Coronary artery (tissue), 2 donors: Measurements from ENCODE around the gene TACSTD2.

Source experiments
- DNase-seq: peaks from one replicate; pipeline ENCODE4 v3.0.0-alpha.2; 2017; ENCODE audit warnings: low spot score
- H3K27ac ChIP-seq, 2 donors: fragments of 200-600 bp; sonication (generic); one replicate each; pipeline ENCODE4 v1.5.1; 2016 to 2019
- H3K4me3 ChIP-seq: fragments of 200-600 bp; sonication (generic); 2 replicates; pipeline ENCODE4 v1.5.1; 2016; ENCODE audit warnings: mild to moderate bottlenecking, moderate library complexity
- TF ChIP-seq, protein P1 (sequence below): fragments of 200-600 bp; sonication (generic); IDR thresholded peaks from one replicate; pipeline ENCODE4 v1.5.1; 2019; ENCODE audit warnings: antibody characterized with exemption

TACSTD2 gene

DNA sequence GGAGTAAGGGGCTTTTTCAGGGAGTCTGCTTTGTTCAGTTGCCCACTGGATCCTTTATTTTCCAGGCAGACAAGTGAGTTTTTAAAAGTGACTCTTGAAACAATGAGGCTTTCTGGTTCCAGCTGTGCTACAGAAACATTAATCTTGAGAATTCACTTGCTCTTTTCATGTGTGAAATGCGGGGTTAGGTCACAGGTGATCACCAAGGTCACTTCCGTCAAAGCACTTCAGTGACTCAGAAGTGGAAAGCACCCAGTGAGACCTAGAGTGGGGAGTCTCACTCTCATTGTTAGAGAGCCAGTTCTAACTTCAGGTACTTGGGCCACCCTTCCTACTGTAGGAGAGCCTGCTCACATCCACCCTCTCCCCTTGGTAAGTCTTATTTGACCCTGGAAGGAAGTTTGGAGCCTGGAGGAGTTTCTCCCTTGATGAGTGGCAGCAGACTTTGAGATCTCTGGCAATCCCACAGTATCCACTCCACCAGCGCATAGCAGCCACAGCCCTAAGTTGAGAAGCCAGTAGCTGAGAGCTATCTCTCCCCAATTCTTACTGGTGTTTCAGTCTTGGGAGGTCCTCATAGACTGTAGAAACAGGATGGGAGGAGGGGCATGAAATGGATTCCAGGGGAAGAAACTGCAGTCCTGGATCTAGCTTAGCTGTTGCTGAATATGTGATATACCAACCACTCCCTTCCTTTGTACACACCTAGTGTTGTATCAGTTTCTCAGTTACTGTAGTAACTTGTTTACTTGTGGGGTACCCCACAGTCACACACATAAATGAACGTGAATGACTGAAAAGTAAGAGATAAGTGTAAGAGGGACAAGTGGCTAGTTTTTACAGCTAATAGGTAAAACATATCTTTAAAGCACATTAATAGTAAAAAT is 3.1 kb downstream of the TACSTD2 start:
- no peak overlapping the region for H3K4me3 ChIP-seq
- TF ChIP-seq, protein P1, sequence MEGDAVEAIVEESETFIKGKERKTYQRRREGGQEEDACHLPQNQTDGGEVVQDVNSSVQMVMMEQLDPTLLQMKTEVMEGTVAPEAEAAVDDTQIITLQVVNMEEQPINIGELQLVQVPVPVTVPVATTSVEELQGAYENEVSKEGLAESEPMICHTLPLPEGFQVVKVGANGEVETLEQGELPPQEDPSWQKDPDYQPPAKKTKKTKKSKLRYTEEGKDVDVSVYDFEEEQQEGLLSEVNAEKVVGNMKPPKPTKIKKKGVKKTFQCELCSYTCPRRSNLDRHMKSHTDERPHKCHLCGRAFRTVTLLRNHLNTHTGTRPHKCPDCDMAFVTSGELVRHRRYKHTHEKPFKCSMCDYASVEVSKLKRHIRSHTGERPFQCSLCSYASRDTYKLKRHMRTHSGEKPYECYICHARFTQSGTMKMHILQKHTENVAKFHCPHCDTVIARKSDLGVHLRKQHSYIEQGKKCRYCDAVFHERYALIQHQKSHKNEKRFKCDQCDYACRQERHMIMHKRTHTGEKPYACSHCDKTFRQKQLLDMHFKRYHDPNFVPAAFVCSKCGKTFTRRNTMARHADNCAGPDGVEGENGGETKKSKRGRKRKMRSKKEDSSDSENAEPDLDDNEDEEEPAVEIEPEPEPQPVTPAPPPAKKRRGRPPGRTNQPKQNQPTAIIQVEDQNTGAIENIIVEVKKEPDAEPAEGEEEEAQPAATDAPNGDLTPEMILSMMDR, result no peak

DNA sequence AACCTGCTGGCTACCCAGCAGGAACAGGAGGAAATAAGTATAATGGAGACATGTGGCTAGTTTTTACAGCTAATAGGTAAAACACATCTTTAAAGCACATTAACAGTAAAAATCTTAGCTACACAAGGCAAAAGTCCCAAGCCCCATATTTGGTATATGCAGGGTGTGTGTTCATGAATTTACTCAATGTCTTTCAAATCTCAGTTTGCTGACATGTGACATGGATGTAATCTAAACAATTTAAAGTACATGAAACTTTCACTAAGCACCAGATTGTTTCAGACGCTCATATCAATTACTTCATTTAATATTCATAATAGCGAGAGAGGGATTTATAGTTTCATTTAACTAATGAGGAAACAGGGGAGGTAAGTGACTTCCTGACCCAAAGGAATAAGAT is 3.9 kb downstream of the TACSTD2 start:
- DNase-seq, result no peak
- Histone ChIP-seq H3K27ac (no peak overlapping the region), H3K4me3 (no peak overlapping the region)
- TF ChIP-seq, protein P1, result no peak

More for the DNA sequence above, 3.1 kb downstream of the TACSTD2 start:
- no peak overlapping the region for H3K27ac ChIP-seq
- DNase-seq, result no peak

DNA sequence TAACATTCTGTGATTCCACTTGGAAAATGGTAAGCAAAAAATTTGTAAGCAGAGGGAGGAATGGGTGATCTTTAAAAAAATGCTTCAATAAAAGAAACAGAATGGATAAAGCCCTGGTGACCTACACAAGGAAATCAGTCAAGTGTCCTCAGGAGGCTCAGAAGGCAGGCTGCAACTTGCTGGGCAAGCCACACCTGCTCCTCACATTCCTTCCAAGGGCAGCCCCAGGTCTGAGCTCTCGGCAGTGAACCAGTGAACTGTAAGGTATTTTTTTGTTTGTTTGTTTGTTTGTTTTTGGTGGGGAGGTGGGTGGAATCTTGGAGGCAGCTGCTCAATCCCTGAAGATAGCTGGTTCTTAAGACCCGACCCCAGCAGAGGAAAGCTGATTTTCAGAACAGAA is 4.4 kb downstream of the TACSTD2 start:
- DNase-seq, result no peak
- TF ChIP-seq, protein P1, result no peak
- no peak overlapping the region for H3K27ac ChIP-seq

DNA sequence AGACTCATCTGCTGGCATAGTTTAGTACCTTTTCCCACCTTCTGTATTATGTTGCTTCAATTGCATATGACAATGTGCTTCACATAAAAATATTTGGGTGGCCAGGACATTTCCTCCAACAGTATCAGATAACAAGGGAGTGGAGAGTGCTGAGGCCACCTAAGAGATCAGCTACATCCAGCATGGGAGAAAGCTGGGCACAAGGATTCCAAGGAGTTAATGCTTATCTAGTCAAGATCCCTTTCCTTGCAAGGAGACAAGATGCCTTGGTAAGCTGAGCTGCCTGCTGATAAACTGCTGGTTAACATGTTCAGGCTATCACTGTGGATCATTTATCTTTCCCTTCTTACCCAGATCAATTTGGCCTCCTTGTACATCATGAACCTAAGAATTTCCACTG is 5.4 kb downstream of the TACSTD2 start:
- no peak for DNase-seq
- Histone ChIP-seq H3K4me3 (no peak overlapping the region), H3K27ac (no peak overlapping the region)
- TF ChIP-seq, protein P1, result no peak

More for the DNA sequence above, 4.4 kb downstream of the TACSTD2 start:
- H3K4me3 ChIP-seq, result no peak overlapping the region

DNA sequence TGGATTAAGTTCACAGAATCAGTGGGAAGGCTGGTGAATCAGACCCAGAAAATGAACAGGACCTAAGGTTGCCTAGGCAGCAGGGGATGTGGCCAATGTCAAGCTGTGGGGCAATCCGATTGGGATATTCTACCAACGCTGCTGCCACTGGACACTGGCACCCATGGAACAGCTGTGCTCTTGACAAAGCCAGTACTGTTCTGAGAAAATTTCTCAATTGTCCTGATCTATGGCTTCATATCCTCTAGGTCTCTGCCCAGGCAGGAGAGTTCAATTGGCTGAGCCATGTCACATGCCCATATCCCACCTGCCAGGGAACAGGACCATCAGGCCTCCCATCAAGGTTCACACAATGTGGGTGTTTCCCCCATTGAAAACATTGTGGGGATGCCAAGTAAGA is 6.2 kb downstream of the TACSTD2 start:
- no peak overlapping the region for H3K27ac ChIP-seq
- no peak overlapping the region for H3K4me3 ChIP-seq
- no peak for DNase-seq

DNA sequence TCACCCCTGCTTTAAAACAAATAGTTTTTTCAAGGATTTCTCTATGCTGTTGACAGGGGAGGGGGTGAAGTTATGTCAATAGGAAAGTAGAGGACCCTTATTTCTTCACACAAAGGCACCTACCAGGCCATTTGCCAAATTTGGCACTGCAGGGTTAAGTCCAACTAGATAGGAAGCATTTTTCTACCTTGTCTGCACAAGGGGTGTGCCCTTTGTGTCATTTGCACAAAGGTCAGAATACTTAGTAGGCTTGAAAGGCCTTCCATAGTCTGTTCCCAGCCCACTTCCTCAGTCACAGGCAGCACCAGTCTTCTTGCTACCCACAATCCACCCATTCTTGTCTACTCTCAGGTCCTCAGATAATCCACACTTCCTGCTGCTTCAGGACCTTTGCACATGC is 7.0 kb downstream of the TACSTD2 start:
- DNase-seq, result no peak
- Histone ChIP-seq H3K4me3 (no peak overlapping the region), H3K27ac (no peak overlapping the region)
- TF ChIP-seq, protein P1, result no peak

More for the DNA sequence above, 6.2 kb downstream of the TACSTD2 start:
- TF ChIP-seq, protein P1, result no peak

DNA sequence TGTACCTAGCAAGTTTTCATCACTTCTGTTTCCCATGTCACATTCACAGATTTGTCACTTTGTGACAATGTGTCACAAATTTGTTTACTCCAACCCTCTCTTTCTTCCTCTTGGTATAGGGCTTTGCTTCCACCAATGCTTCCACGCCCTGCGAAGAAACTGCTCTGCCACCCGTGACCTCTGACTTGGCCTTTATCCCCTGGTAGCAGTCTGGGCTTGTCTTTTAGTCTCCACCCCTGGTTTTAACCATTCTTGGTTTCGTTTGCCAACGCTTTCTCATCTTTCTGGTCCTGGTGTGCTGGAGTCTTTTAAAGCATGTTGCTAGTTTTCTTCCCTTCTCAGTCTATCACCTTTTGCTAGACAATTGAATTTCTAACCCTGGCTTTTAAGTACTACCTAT is 8.1 kb downstream of the TACSTD2 start:
- Histone ChIP-seq H3K27ac (no peak overlapping the region), H3K4me3 (no peak overlapping the region)
- TF ChIP-seq, protein P1, result no peak
- no peak for DNase-seq
